Raji (cell line): ENCODE results near the gene SFXN5.

ENCODE experiments used
- POLR2A ChIP-seq: IDR thresholded peaks from 2 replicates; pipeline ENCODE4 v1.6.1; 2011; ENCODE audit warnings: low read depth, low read length, control low read depth; ENCODE audit not compliant: insufficient read depth

SFXN5 gene

DNA sequence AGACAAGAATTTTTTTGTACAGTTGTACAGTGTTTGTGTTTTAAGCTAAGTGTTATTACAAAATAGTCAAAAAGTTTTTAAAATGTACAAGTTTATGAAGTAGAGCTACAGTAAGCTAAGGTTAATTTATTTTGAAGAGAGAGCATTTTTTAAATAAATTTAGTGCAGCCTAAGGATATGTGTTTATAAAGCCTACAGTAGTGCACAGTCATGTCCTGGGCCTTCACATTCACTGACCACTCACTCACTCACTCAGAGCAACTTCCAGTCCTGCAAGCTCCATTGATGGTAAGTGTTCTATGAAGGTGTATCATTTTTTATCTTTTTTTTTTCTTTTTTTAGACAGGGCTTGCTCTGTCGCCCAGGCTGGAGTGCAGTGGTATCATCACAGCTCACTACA lies 44.2 kb downstream of the SFXN5 start:
- TF ChIP-seq POLR2A = no peak

DNA sequence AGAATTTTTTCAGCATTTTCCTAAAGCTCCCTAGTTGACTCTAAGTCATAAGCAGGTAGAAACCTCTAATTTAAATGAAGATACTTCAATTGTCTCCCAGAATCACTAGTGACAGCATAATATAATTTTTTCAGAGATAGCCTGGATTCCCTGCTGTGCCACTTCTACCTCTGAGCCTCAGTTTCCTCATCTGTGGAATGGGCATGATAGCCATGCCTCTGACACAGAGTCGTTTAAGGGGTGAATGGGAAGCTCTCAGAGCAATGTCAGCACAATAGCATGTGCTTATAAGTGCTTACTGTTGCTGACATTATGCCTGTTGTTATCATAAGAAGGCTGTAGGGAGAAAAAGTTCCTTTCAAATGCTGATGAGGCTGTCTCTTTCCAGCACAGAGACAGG lies 48.0 kb downstream of the SFXN5 start:
- no peak for TF ChIP-seq POLR2A

DNA sequence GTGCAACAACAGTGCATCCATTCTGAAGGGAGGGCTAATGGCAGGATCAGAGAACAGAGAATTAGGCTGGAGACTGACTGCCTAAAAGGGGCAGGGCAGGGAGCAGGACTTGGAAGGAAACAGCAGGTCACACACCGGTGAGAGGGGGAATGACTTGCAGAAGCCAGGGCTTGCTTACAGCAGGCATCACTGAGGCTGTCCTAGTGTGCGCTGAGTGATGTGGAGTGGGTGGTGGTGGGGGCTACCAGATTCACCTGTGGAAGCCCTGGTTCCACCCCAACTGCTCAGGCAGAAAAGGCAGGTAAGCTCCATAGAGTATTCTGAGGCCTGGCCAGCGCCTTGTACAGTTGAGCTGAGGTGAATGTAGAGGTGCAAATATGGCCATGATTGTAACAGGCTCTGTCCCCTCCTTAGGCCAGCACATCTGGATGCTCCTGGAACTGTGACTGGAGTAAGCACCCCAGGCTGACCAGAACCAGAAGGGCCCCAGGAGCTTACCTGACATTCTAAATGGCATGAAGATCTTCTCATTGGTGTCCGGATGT lies 49.4 kb downstream of the SFXN5 start:
- no peak for TF ChIP-seq POLR2A

DNA sequence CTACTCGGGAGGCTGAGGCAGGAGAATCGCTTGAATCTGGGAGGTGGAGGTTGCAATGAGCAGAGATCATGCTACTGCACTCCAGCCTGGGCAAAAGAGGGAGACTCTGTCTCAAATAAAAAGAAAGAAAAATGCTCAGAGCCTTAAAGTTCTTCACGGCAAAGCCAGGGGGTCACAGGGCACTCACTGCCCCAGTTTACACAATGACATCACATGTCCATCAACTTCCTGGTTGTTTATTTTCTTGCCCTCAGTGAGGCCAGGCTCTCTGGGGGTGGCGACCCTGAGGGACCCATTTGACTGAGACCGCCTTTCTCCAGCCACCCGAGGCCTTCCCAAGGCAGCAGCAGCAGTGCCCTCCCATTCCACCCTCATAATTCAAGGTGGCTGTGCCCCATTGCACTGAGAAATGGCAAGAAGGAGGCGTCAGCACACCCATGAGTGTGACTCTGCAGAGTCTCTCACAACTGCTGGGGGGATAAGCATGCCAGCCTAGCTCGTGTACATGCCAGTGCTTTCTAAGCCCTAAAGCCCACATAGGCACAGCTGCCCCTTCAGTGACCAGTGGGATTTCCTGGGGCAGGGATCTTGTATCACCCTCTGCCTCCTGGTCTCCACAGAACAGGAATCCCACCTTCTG lies 50.0 kb downstream of the SFXN5 start:
- no peak for TF ChIP-seq POLR2A

DNA sequence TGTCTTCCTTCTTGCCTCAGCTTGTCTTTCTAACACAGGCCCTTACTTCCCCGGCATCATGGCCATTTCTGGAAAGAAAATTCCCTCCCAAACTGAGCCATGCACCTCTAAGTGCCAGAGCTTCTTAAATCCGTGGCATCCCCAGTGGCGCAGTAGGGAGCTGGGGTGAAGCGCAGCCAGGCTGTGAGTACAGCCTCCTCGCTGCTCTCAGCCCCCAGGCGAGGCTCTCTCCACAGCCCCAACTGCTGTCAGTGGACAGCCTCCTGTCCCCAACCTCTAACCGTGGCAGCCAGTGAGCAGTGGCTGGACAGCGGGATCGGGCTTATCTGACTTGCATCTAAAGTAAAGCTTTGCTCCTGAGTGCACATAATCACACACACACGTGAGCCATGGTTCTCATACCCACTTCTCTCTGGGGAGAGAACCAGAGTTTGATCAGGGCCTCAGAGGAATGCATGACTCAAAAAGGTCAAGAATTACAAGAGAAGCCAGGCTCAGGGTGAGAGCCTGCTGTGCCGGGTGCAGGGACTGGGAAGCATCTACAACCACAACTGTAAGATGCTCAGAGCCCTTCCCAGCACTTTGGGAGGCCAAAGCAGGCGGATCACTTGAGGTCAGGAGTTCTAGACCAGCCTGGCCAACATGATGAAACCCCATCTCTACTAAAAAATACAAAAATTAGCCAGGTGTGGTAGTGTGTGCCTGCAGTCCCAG lies 50.7 kb downstream of the SFXN5 start:
- no peak for TF ChIP-seq POLR2A

DNA sequence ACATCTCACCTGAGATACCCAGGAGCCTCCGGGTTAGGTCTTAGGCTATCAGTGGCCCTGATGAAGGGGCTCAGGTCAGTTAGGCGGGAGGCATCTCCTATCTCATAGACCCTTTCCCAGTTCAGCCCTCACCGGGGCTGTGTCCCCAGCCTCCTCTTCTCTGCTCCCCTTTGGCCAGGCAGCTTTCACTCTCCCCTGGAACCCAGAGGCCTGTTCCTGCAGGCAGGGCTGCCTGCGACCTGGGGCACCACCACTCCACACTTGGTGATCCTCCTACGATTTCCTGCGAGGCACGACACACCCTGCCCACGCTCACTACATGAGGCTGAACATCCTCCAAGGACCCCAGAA lies 51.2 kb downstream of the SFXN5 start:
- no peak for TF ChIP-seq POLR2A

DNA sequence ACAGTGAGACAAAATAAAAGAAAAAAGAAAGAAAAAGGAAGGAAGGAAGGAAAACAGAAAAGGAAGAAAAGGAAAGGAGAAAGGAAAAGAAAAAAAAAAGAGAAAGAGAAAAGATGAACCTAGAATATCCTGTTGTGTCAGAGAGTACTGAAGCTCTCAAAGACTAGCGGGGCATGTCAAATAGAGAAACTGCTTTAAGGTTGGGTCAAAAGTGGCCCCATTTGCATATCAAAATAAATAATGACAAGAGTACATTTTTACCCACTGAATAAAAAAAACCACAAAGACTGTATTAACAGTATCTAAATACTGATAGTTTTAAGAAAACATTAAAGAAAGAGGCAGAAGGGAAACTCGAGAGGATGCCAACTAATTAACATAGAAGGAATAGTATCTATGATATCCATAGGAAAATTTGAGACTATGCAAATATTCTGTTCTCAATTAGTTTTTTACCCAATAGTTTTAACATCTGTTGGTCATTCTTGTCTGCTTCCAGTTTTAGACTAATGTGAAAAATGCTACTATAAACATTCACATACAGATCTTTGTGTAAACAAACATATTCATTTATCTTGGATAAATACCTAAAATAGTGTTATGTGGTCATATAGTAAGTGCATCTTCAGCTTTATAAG lies 53.2 kb downstream of the SFXN5 start:
- no peak for TF ChIP-seq POLR2A

DNA sequence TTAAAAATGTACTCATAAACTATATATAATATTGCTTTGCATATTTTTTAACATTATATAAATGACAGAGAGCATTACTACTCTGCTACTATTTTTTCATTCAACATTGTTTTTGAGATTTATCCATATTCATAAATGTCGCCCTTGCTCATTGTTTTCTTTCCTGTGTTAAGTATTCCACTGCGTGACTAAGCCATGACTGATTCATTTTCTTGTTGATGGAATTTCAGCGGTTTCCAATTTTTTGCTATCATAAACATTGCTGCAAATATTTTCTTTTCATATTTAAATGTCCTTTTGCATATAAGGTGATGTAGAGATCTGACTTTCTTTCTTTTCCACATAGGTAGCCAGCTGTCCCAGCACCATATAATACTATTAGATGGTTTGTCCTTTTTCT lies 57.6 kb downstream of the SFXN5 start:
- TF ChIP-seq POLR2A = no peak

DNA sequence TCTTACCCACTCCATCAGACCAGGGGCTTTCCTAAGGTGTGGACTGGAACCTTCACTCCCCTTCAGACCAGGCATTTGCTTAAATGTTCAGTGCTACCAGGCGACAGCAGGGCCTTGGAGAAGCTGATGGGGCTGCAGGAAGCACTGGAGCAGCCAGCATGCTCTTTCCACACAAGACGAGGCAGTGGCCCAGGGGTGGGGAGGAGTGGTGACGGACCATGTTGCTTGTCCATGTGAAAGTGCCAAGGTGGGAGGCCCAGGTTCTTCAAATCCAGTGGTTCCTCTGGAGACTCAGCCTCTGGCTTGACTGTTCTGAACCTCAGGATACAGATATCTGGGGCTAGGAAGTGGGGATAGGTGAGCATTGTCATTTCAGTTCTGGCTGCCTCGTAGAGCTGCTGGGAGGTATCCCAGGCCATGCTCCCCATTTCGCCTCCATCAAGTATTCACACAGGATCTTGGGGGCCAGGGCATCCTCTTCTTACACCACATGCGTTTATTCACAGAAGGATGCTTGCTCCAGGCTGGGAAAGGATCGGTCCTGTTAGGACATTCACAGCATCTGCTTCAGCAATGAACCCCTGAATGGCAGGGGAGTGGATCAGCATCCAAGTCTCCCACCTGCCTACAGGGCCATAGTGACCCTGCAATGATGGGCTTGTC lies 62.2 kb downstream of the SFXN5 start:
- no peak for TF ChIP-seq POLR2A

DNA sequence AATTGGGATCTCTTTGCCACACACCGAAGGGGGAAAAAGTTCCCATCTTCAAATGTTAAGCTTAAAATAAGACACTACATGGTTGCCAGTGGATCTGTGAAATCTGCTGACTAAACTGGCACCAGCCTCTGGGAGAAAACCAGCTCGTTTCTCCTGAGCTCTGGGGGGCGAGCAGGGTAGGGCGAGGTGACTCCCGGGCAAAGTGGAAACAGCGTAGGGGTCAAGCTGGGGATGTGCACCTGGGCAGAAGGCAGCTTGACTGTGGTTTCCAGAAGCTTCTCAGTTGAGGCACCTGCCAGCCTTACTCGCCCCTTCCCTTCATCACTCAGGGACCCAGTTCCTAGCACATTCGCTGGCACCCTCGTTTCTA lies 62.8 kb downstream of the SFXN5 start:
- no peak for TF ChIP-seq POLR2A

DNA sequence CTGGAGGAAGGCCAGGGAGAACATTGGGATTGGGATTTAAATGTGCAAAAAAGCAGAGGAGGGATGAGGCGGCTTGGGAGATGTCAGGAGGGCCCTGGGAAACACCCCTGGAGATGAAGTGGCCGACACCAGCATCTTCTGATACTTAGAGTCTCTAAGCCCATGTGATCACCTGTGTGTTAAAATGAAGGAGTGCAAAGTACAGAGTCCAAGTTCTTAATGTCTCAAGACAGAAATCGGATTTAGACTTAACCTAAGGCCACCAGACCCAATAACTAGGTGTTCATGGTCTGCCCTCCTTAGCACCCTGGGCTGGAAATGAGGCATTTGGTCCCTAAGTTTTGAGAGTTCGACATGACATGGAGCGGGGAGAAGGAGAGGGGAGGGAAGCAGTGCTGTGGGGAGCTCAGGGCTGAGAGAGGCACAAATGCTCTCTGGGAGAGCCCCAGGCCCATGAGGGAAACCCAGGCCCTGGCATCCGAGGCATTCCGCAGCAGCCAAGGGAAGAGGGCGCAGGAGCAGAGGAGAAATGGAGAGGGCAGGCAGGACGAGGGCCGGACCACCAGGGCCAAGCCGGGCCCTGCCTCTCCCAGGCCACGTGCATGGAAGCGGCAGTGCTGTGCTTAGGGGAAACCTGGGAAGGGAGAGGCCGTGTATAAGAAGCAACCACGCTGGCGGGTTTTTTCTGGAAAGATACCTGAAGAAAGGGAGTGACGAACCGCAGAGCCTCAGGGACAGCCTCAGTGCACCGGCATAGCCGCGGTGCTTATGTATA lies 63.3 kb downstream of the SFXN5 start:
- no peak for TF ChIP-seq POLR2A

DNA sequence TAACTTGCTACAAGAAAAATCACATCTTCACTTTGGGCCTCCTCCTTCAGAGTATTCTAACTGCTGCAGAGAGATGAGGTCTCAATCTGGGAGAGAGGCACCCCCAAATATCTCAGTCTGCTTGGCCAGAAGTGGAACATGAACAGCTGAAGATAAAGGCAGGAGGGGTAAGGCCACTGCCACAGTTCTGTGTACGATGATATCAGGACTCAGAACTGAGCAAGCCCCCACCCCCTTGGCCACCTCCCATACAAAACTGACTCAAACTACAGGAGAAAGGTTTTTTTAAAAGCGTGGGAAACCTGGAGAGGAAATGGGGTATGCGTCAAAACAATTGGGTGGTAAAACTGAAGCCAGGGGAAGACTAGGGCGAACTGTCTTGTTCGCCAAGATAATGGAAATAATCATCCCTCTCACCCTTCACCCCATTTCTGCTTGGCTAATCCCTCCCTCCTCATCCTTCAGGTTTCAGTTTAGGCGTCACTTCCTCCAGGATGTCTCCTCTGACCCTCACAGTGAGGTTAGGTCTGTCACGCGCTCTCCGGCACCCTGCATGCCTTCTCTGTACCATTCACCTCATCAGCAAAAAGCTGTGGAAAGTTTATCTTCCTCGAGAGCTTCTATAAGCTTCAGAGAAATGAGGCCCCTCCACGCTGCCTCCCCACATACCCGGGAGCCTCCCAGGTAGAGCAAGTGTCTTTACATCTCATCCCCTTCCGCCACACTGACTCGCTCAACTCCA lies 64.4 kb downstream of the SFXN5 start:
- TF ChIP-seq POLR2A = no peak

DNA sequence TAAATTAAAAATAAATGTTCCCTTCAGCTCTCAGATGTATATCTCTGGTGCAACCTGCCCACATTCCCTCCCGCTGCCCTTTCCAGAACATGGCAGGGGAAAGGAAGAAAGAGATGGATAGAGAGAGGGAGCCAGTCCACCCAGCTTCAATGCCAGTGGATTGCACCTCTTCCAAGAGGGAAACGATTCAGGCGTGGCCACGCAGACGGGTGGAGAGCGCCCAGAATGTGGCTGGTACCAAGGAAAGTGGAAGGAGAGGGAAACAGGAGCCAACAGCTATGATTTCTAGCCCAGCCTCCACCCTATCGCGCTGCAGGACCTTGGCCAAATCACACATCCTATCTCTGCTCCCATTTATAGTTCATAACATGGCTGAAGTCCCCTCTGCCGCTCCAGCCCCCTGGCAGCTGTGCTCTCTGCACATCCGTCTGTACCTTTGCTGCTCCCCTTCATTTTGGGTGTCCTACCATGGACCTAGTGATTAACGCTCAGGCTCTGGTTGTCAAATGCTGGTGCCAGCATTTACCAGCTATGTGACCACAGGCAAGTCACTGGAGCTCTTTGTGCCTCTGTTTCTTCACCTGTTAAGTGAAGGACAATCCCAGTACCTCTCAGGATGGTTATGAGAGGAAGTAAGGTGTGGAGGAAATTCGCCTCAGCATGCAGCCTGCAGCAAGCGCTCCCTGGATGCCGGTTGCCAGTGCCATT lies 66.5 kb downstream of the SFXN5 start:
- no peak for TF ChIP-seq POLR2A

DNA sequence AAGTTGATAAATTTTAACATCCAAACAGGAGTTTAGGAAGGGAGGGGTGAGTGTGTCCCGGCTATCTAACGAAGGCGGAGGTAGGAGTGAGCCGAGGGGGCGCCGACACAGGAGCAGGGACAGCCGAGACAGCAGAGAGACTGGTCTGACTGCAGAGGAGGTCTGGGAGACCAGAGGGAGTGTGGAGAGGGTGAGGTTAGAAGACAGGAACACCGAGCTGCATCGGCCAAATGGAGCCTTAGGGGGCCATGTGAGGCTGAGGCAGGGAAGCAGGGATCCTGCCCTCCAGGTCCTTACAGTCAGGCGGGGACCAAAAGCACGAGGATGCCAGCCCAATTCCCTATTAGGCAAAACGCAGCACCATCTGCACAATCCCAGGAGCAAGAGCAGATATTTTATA lies 67.0 kb downstream of the SFXN5 start:
- TF ChIP-seq POLR2A = no peak
